ENCODE data around the gene FOXI2.

Gene FOXI2

GRCh38 chr10:127736915-127737562 is at the start of gene FOXI2:
FOXI2 (plus strand) TSS chr10:127737185; CDS start chr10:127737274, 89 bp downstream.
- DNase-seq = no peak

GRCh38 chr10:127687548-127687947 is 49.4 kb upstream of the FOXI2 start:
- DNase-seq = no peak

GRCh38 chr10:127690176-127690835 is 46.7 kb upstream of the FOXI2 start:
- DNase-seq = no peak

GRCh38 chr10:127694580-127695193 is 42.3 kb upstream of the FOXI2 start:
- no peak for DNase-seq

GRCh38 chr10:127695431-127695830 is 41.6 kb upstream of the FOXI2 start:
- DNase-seq = no peak

- DNase-seq = no peak
Observed at GRCh38 chr10:127698886-127699285, 38.1 kb upstream of the FOXI2 start.

- no peak for DNase-seq
Observed at GRCh38 chr10:127699311-127699710, 37.7 kb upstream of the FOXI2 start.

- no peak for DNase-seq
Observed at GRCh38 chr10:127702271-127702670, 34.7 kb upstream of the FOXI2 start.

GRCh38 chr10:127715249-127715648 is 21.7 kb upstream of the FOXI2 start:
- DNase-seq = no peak

GRCh38 chr10:127715782-127716378 is 21.1 kb upstream of the FOXI2 start:
- DNase-seq = no peak

GRCh38 chr10:127720142-127720541 is 16.8 kb upstream of the FOXI2 start:
- DNase-seq = no peak

- no peak for DNase-seq
Observed at GRCh38 chr10:127720903-127721302, 16.1 kb upstream of the FOXI2 start.

GRCh38 chr10:127734753-127735152 is 2.2 kb upstream of the FOXI2 start:
- no peak for DNase-seq

- DNase-seq = no peak
Observed at GRCh38 chr10:127735156-127735555, 1.8 kb upstream of the FOXI2 start.

GRCh38 chr10:127735723-127736221 is 1.2 kb upstream of the FOXI2 start:
- DNase-seq = no peak

GRCh38 chr10:127736222-127736914 is 617 bp upstream of the FOXI2 start:
- DNase-seq = no peak

GRCh38 chr10:127737563-127738511 is 852 bp downstream of the FOXI2 start:
- DNase-seq = no peak

- DNase-seq = no peak
Observed at GRCh38 chr10:127738512-127739424, 1.8 kb downstream of the FOXI2 start.

- DNase-seq = no peak
Observed at GRCh38 chr10:127739908-127740307, 2.9 kb downstream of the FOXI2 start.

GRCh38 chr10:127740596-127740995 is 3.6 kb downstream of the FOXI2 start:
- no peak for DNase-seq

- no peak for DNase-seq
Observed at GRCh38 chr10:127743205-127743604, 6.2 kb downstream of the FOXI2 start.
